Stimulated activated CD4-positive, alpha-beta T cell treated with anti-CD3 and anti-CD28 coated beads, Interleukin-12 subunit alpha, Interleukin-12 subunit beta, amount 100 ng/mL, for 4 hours (primary cell): ENCODE measurements around the gene STXBP5.

Source experiments
- DNase-seq: peaks from one replicate; pipeline ENCODE4 v3.0.0-alpha.2; 2020

The STXBP5 gene

DNA sequence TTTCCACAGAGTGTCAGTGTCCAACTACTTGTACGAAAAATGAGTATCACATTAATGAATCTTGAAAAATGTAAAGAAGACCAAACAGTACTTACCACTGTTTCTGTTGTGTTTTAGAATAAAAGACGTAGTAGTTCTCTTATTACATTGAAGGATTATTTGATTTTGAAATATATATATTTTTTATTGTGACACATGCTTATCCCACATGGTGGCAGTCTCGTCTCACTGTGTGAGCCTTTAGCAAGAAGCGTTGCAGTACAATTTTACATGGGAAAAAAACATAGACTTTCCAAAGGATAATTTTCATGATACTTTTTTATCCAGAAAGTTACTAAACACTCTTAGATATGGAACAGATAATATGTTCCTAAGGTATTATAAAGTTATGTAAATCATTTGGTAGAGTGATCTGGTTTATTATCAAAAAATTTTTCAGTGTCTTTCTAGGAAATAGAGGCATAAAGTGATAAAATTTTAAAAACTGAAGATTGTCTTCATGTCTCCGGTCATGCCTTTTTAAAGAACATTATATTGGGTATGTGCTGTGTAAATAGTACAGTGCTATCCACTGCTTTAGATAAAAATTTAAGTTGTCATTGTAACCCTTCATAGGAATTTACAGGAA lies 186.8 kb downstream of the STXBP5 start:
- no peak for DNase-seq

DNA sequence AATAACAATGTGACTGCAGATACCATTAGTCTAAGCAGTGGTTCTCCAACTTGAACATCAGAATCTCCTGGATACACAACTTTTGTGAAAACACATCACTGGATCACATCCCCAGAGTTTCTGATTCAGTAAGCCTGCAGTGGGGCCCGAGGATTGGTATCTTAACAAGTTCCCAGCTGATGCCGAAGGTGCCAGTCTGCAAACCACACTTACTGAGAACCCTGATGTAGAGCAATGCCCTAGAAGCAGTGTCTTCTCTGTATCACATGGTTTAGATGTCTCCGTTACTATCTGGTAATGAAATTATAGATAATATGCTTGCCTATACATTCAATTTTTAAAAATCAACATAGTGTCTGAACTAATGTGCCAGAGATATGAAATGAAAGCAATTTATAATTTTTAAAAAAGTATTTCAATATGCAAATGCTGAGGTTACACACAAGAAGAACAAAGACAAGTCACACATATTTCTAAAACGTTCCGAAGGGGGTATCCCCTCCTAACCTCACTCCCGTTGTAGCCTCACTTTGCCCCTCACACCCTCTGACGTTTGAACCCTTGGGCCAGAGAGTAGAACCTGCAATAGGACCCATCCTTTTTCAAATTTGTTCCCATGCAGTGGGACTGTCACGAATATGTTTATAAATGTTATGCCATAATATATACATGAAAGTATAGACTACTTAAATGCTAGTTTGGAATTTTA lies 188.9 kb downstream of the STXBP5 start:
- no peak for DNase-seq

DNA sequence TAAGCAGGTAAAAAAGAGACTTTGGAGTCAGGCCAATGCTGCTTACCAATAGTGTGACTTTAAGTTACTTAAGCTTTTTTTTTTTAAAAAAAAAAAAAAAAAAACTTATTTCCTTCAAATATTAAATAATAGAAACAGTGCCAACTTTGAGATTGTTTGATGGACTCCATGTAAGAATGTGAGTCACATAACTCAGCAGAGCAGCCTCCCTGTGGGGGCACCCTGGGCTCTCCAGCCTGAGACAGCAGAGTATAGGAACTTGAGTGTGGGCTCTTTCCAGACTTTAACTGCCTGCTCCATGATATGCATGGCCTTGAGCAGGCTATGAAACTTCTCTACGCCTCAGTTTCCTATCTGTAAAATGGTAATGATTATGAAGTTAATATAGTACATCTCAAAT lies 190.9 kb downstream of the STXBP5 start:
- DNase-seq: no peak

DNA sequence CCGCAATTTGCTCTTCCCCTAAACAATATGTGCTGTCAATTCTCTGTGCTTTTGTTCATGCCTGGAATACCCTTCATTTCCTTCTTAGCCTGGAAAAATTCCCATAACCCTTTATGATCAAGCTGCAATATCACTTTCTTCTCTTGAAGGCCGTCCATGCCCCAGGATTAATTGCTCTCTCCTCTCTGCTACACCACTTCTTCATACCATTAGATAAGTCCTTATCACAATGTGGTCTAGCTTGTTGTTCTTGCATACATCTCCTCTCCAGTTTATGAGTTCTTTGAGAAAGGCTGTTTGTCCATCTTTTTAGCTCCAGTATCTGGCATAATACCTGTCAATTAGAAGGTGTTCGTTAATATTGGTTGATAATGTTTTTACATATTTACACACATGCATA lies 193.1 kb downstream of the STXBP5 start:
- no peak for DNase-seq

DNA sequence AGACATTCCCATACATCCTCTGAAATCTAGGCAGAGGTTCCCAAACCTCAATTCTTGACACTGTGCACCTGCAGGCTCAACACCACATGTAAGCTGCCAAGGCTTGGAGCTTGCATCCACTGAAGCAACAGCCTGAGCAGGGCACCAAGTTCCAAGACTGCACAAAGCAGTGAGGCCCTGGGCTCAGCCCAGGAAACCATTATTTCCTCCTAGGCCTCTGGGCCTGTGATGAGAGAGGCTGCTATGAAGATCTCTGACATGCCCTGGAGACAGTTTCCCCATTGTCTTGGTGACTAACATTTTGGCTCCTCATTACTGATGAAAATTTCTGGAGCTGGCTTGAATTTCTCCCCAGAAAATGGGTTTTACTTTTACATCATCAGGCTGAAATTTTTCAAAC lies 196.8 kb downstream of the STXBP5 start:
- DNase-seq: no peak

DNA sequence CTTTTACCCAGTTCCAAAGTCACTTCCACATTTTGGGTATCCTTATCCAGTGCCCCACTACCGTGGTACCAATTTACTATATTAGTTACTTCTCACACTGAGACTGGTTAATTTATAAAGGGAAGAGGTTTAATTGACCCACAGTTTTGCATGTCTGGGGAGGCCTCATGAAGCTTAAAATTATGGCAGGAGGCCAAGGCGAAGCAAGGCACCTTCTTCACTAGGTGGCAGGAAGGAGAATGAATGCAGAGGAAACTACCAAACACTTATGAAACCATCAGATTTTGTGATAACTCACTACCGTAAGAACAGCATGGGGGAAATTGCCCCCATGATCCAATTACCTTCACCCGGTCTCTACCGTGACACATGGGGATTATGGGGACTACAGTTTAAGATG lies 197.6 kb downstream of the STXBP5 start:
- DNase-seq: no peak

DNA sequence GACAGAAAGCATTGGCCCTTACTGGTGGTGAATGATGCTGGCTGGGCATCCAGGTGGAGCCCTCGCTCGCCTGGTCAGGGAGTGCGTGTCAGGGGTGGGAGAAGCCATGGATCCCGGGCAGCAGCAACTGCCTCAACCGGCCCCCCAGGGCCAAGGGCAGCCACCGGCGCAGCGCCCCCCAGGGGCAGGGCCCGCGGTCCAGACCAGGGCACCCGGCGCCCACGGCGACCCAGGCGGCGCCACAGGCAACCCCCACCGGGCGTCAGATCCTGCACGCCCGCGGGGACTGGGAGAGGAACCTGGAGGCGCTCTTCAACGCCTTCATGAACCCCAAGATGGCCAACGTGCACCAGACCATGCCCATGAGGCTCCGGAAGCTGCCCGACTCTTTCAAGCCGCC lies 202.6 kb downstream of the STXBP5 start:
- no peak for DNase-seq

DNA sequence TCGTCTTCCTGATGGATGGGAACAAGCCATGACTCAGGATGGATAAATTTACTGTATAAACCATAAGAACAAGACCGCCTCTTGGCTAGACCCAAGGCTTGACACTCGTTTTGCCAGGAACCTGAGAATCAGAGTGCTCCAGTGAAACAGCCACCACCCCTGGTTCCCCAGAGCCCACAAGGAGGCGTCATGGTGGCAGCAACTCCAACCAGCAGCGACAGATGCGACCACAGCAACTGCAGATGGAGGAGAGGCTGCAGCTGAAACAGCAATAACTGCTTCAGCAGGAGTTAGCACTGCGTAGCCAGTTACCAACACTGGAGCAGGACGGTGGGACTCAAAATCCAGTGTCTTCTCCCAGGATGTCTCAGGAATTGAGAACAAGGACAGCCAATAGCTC lies 203.4 kb downstream of the STXBP5 start:
- DNase-seq: no peak

DNA sequence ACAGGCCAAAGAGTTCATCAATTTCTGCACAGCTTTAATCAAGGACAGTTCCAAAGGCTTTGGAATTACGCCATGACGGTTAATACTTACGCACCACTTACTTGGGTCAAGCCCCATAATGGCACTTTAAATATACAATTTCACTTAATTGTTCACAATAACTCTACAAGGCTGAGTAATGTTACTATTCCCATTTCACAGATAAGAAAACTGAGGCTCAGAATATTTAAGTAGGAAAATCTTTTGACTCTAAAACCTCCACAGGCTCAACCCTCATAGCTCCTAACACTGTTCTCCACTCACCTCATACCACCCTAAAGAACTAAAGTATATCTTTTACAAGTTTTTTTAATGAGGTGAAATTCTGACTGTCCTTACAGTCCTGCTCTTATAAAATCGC lies 212.4 kb downstream of the STXBP5 start:
- no peak for DNase-seq

DNA sequence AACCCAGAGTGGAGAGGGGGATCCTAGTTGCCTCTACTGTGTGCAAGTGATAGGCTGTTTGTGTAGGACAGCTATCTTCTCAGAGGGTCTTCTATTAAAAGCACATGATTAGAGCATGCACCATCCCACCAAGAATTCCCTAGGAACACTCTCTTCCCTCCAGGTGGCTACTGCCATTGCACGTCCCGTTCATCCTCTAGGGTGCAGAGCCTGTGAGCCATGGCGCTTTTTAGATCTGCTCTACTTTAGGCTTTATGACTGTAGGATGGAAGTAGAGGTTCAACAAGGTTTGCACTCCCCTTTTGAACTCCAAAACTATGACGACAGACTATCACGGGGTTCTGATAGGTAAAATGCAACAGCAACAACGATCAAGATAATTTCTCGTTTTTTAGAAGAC lies 213.7 kb downstream of the STXBP5 start:
- DNase-seq: no peak

DNA sequence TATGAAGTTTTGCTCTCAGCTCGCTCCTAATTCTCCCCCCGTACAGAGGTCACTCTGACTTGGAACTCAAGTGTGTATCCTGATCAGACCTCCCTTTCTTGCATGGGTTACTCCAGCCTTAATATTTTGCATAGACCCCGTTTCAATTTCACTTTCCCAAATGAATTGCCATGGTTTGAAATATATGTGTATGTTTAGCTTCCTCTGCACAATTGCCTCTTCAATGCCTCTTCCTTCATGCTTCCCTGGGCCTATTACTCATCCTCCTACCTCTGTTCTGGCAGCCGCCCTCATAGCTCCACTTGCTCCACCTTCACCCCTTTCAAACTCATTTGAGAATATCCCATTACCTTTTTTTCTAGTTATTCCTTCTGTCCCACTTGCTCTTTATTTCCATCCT lies 214.3 kb downstream of the STXBP5 start:
- no peak for DNase-seq

DNA sequence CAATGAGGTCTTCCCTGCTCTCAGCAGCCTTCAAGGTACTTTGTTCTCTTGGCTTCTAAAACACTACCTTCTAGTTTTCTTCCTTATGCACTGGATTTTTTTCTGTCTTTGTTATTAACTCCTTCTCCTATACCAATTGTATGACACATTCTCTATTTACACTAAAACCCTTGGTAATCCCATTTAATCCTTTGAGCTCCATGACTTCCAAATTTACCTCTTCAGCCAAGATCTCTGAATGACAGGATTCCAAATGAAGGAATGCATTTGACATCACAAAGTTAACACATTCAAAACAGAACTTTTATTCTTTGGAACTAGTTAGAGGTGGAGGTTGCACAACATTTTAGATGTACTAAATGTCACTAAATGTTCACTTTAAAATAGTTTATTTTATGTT lies 217.7 kb downstream of the STXBP5 start:
- DNase-seq: no peak

DNA sequence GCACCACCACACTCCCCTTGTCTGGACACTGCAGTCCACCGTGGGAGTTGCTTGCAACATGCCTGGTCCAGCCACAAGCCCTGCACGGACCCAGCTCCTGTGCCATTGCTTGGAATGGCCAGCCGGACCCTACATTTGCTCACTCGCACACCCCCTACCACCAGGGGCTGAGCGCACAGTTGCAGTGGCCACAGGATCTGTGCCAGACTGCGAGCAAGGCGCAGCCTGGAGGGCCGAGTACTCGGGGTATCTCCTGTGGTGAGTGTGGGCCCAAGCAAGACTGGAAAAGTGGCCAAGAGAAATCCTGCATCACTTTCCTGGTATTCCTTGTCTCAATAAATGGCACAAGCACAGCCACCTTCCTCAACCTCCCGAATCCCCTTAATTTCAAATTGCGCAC lies 218.9 kb downstream of the STXBP5 start:
- DNase-seq: no peak

DNA sequence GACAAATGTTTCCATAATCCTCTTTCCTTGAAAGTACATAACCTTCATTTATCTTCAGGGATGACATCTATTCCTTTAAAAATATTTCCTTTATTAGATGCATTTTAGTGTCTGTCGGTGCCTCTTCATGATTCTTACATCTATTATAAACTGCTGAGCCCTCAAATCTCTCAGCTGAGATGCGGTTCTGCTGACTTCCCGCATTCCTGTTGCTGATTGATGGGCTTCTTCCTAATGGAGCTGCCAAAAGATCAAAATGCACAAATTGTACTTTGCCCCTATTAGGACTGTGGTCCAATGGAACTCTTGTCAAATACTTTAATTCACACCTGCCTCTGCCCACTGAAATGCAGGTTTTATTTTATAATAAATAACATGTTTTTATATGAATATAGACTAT lies 225.6 kb downstream of the STXBP5 start:
- DNase-seq: no peak

DNA sequence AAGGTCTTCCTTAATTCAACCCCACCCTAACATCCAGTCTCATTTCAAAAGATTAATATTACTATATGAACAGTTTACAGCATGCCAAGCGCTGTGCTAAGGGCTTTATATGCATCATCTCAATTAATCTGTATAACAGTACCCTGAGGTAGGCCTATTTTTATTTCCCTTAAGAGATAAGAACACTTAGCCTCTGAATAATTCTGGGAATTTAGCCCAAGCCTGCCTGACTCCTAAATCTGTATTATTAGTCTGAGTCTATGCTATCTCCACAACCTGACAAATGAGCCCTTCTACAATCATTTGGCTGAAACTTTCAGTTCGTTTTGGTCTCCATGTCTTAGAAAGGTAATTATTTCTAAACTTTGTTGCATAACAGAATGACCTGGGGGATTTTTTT lies 226.6 kb downstream of the STXBP5 start:
- no peak for DNase-seq

DNA sequence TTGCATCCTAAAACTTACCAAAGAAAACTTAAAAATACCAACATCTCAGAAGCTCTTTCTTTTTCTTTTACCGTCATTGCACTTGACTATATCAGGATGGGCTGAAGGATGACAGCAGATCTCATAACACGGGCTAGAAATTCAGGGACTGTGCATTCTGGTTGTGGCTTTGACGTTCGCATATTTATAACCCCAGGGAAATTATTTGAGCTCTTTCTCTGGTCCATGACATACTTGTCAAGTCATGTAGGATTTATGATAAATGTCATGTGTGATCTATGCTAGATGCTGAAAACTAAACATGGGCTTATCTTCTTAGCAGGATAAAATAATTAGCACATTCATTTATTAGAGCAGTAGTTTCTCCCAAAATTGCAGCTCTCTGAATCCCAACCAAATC lies 229.9 kb downstream of the STXBP5 start:
- DNase-seq: no peak

DNA sequence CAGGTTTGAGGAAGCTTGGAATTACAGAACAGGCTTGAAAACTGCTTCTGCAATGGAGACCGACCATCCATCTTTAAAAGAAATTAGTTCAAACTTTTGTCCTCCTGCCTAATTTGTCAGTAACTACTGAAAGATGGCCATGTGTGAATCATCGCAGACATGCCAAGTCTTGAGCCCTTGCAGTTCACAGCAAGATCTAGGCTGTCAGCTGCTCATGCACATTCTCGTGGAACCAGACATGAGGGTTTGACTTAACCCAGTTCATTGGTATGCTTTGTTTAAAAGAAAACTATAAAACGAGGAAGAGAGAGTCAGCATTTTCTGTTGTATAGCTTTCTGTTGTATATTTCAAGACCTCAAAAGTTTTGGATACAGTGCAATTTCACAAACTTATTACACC lies 230.3 kb downstream of the STXBP5 start:
- DNase-seq: no peak

DNA sequence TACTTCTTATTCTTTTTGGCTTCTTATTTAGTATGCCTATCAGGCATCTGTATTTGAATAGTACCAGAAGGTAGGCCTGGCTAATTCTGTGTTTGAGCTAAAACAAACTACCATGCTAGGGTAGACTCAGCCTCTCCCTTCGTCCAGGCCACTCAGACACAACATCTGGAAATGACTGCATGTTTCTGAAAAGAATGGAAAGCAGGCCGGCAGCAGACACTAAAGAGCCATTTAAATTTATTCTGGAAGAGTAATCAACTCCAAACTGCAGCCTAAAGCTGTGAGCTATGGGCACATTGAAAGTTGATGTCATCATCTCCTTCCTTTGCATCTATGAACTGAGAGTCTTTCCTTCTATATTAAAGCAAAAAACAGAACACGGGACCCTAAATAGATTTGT lies 233.4 kb downstream of the STXBP5 start:
- no peak for DNase-seq

DNA sequence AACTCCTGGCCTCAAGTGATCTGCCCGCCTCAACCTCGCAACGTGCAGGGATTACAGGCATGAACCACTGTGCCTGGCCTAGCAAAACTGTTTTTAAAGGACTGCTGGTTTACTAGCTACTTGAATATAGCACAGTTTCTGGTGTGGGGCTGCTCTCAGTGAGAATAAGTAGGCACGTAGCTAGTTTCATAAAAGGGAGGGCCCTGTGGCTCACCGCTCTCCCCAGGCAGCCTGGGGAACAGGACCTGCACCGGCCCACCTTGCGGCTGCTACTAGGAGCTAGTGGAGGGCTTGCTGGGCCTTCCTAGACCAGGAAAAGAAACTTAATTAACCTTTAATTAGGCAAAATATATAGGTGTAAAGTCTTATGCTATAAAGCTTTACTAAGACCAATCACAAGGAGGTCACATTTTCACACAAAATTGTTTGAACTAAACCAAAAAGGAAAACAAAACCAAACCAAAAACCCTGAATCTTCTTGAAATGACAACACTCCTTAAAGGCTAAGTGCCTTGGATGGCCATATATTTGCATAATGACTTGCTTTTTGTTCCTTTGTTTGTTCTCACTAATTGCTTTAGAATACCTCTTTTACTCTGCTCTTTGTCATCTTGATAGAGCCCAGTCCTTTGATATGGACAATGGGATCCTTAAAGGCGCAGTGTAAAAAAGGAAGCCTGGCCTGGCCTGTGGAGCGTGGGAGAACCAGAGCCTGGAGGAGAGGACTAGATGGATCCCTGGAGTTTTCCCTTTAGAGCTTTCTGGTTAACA lies 234.7 kb downstream of the STXBP5 start:
- no peak for DNase-seq
